B cell (primary cell): ENCODE results near the gene KAT8. TPM values are rescaled to one million over a fixed set of nuclear protein-coding genes. Genes with fewer than 3 reads are reported as not detected.

ENCODE experiments used
- ATAC-seq: fragments of 200-7000 bp; cut with Tn5 transposase; one replicate; pipeline ENCODE4 v1.10.0; 2021; ENCODE audit warnings: low read depth, mild to moderate bottlenecking, moderate number of reproducible peaks, moderate library complexity
- CTCF ChIA-PET: fragments of 350-600 bp; sonication (Branson Sonifier 250); formaldehyde crosslinking; loops from one replicate; lab custom pipeline; 2021; ENCODE audit warnings: antibody characterized with exemption, inconsistent platforms; lab: Charles Lee
- POLR2A ChIA-PET: fragments of 350-600 bp; sonication (Branson Sonifier 250); formaldehyde crosslinking; loops from one replicate; lab custom pipeline; 2021; ENCODE audit warnings: antibody characterized with exemption; lab: Charles Lee
- DNase-seq: peaks from one replicate; pipeline ENCODE4 v3.0.0; 2013
- H2AFZ ChIP-seq: 2 replicates; pipeline ENCODE4 v1.6.1; 2012; ENCODE audit warnings: mild to moderate bottlenecking, low read depth, low read length; ENCODE audit not compliant: insufficient read depth, poor library complexity, severe bottlenecking
- H3K27ac ChIP-seq, 2 donors: 1 replicate in 1 of 2; 2 replicates in 1 of 2; pipeline ENCODE4 v1.5.1; 2012 to 2013; ENCODE audit warnings: low read length in 2 of 2, mild to moderate bottlenecking in 2 of 2, moderate library complexity in 1 of 2
- H3K27me3 ChIP-seq, 4 experiments: fragments of 200-600 bp in 1 of 4; sonication (generic) in 1 of 4; replicated peaks in 1 of 4; 1 replicate in 2 of 4; 2 replicates in 2 of 4; pipeline versions ENCODE4 v1.6.1 to v1.7.0; 2013 to 2016; ENCODE audit warnings: low read length in 3 of 4, mild to moderate bottlenecking in 2 of 4, mixed read lengths in 1 of 4, moderate library complexity in 1 of 4; ENCODE audit not compliant: insufficient read depth in 4 of 4, control insufficient read depth in 3 of 4; ENCODE audit errors: control extremely low read depth in 1 of 4
- H3K36me3 ChIP-seq, 2 experiments: replicated peaks in 1 of 2; 1 replicate in 1 of 2; 2 replicates in 1 of 2; pipeline versions ENCODE4 v1.6.1 to v1.7.1; 2013; ENCODE audit warnings: low read length in 1 of 2; ENCODE audit not compliant: insufficient read depth in 2 of 2, control insufficient read depth in 1 of 2; ENCODE audit errors: control extremely low read depth in 1 of 2, extremely low read depth in 1 of 2
- H3K4me1 ChIP-seq, 2 donors: fragments of 200-600 bp in 1 of 2; sonication (generic) in 1 of 2; 1 replicate in 1 of 2; 2 replicates in 1 of 2; pipeline versions ENCODE4 v1.5.1 to v1.6.1; 2013 to 2017; ENCODE audit warnings: low read length in 2 of 2; ENCODE audit not compliant: control insufficient read depth in 2 of 2, insufficient read depth in 2 of 2
- H3K4me2 ChIP-seq: replicated peaks from 2 replicates; pipeline ENCODE3; 2012; ENCODE audit warnings: mild to moderate bottlenecking, low read depth, low read length; ENCODE audit not compliant: poor library complexity, severe bottlenecking
- H3K4me3 ChIP-seq, 5 experiments: fragments of 200-600 bp in 1 of 5; sonication (generic) in 1 of 5; 1 replicate in 3 of 5; 2 replicates in 2 of 5; pipeline versions ENCODE4 v1.5.1 to v1.7.0; 2011 to 2016; ENCODE audit warnings: low read length in 4 of 5, mild to moderate bottlenecking in 4 of 5, low read depth in 2 of 5, control low read depth in 1 of 5, moderate library complexity in 1 of 5; ENCODE audit not compliant: insufficient read depth in 1 of 5; ENCODE audit errors: control extremely low read depth in 1 of 5, extremely low read depth in 1 of 5
- H3K79me2 ChIP-seq: fragments of 200-600 bp; sonication (generic); one replicate; pipeline ENCODE4 v1.6.0; 2016; ENCODE audit warnings: low read length; ENCODE audit not compliant: control insufficient read depth, insufficient read depth
- H3K9ac ChIP-seq: fragments of 200-600 bp; sonication (generic); 2 replicates; pipeline ENCODE4 v1.6.1; 2017; ENCODE audit warnings: mild to moderate bottlenecking, low read length, moderate library complexity
- H3K9me3 ChIP-seq, 3 donors: one replicate each; pipeline versions ENCODE4 v1.6.1 to v1.7.1; 2013; ENCODE audit warnings: low read length in 2 of 3; ENCODE audit not compliant: control insufficient read depth in 2 of 3, insufficient read depth in 1 of 3; ENCODE audit errors: control extremely low read depth in 1 of 3
- H4K20me1 ChIP-seq: 2 replicates; pipeline ENCODE4 v1.6.0; 2012; ENCODE audit warnings: mild to moderate bottlenecking, low read length; ENCODE audit not compliant: insufficient read depth, control insufficient read depth, poor library complexity, severe bottlenecking
- H3K27ac Mint-ChIP-seq: one replicate; pipeline ENCODE4 v1.8.0; 2021; ENCODE audit warnings: mixed read lengths
- H3K27me3 Mint-ChIP-seq: one replicate; pipeline ENCODE4 v1.8.0; 2021; ENCODE audit warnings: mixed read lengths
- H3K4me1 Mint-ChIP-seq: one replicate; pipeline ENCODE4 v1.8.0; 2021; ENCODE audit warnings: mixed read lengths
- H3K4me3 Mint-ChIP-seq: one replicate; pipeline ENCODE4 v1.8.0; 2021; ENCODE audit warnings: mixed read lengths
- H3K9me3 Mint-ChIP-seq: one replicate; pipeline ENCODE4 v1.8.0; 2022; ENCODE audit warnings: mixed read lengths; ENCODE audit not compliant: insufficient read depth
- CTCF ChIP-seq: fragments of 200-600 bp; IDR thresholded peaks from one replicate; pipeline ENCODE4 v1.8.0; 2022; ENCODE audit warnings: antibody characterized with exemption, mild to moderate bottlenecking
- EZH2 ChIP-seq: IDR thresholded peaks from 2 replicates; pipeline ENCODE4 v1.6.1; 2012; ENCODE audit warnings: borderline replicate concordance, low read depth, mild to moderate bottlenecking, moderate library complexity, low read length; ENCODE audit not compliant: insufficient read depth, poor library complexity, severe bottlenecking
- WGBS: methylation state at CpG from one replicate; pipeline ENCODE4 v1.1.5; 2013; ENCODE audit warnings: missing lambda C conversion rate; ENCODE audit not compliant: insufficient coverage; 5-methylcytosine and 5-hydroxymethylcytosine counted together
- intact Hi-C: fragments of 100-400 bp; cut with micrococcal nuclease; formaldehyde crosslinking; loops from one replicate; pipeline ENCODE4 v1.10.0; 2022
- polyA plus RNA-seq: library from polyadenylated mRNA; depleted of rRNA; stranded (reverse); fragments of >200 nt; gene quantifications from 2 replicates; pipeline ENCODE4 v1.2.3, GENCODE V29; 2012
- total RNA-seq, 2 donors: library from RNA; stranded (reverse); fragments of 120-200 nt in 1 of 2; gene quantifications; 1 replicate in 1 of 2; 2 replicates in 1 of 2; pipeline versions ENCODE4 v1.2.3 to v1.2.4, GENCODE V29; 2013 to 2022

The KAT8 gene
- total and polyA plus RNA-seq, 2 donors (not counting 1 experiment from before 2014, with no cell fraction given), result 100.0 to 102 TPM

- Mint-ChIP-seq H3K9me3 (no peaks in the 10 kb centered on the region), H3K27ac (no peak overlapping the region), H3K27me3 (no peaks in the 10 kb centered on the region), H3K4me3 (no peak overlapping the region), H3K4me1 (peaks cover 17% of the 10 kb centered on the region)
- intact Hi-C loops, result no loop called here
- peaks cover 1 to 31% of the 10 kb centered on the region in 2 experiments for H3K36me3 ChIP-seq
- no peak overlapping the region for H3K4me3 ChIP-seq
- ChIA-PET CTCF (no interaction called here), POLR2A (interaction anchor here (0.6 kb wide), 2 partner anchors 185 to 189 kb away, joined by 4 read pairs; no protein-coding TSS in a partner anchor)
- H4K20me1 ChIP-seq, result peaks cover 5% of the 10 kb centered on the region
- DNase-seq, result no peak
- H3K4me2 ChIP-seq, result no peak overlapping the region
- ATAC-seq, result no peak
- peaks cover 19% of the 10 kb centered on the region for H3K79me2 ChIP-seq
- no peak overlapping the region for H2AFZ ChIP-seq
- 100% methylated on average over 2 of the region's 2 CpGs for WGBS
- peak overlapping the region in 1 of 2 donors; percentile 23 for H3K27ac ChIP-seq
- no peaks in the 10 kb centered on the region for H3K27me3 ChIP-seq
- peaks cover 7 to 17% of the 10 kb centered on the region in 2 donors for H3K4me1 ChIP-seq
- H3K9ac ChIP-seq, result no peak overlapping the region
- H3K9me3 ChIP-seq, result no peaks in the 10 kb centered on the region
- no peak for TF ChIP-seq EZH2
- no peak for TF ChIP-seq CTCF
These were observed 4.8 kb upstream of the KAT8 start for GRCh38 chr16:31112711-31113110.
